WTC11 (cell line): ENCODE measurements around the gene WWC1. TPM values are rescaled to one million over a fixed set of nuclear protein-coding genes. Genes with fewer than 3 reads are reported as not detected.
A peak's percentile ranks its signal among the peaks of the same experiment; 100 is the strongest.

Source experiments
- ATAC-seq: fragments of 200-7000 bp; cut with Tn5 transposase; 2 replicates; pipeline ENCODE4 v1.10.0; 2021; ENCODE audit warnings: mild to moderate bottlenecking, moderate library complexity
- CTCF ChIA-PET: fragments of 300-600 bp; sonication (Branson Sonifier 250); formaldehyde crosslinking; loops from one replicate; lab custom pipeline; 2021; ENCODE audit warnings: antibody characterized with exemption; lab: Charles Lee
- POLR2A ChIA-PET: fragments of 350-600 bp; sonication (Branson Sonifier 250); formaldehyde crosslinking; loops from one replicate; lab custom pipeline; 2021; ENCODE audit warnings: antibody characterized with exemption; lab: Charles Lee
- DNase-seq: peaks from one replicate; pipeline ENCODE4 v3.0.0; 2021; ENCODE audit warnings: low spot score
- H3K27ac Mint-ChIP-seq: 2 replicates; pipeline ENCODE4 v1.8.0; 2021; ENCODE audit warnings: mixed read lengths
- H3K27me3 Mint-ChIP-seq: 2 replicates; pipeline ENCODE4 v1.8.0; 2021; ENCODE audit warnings: low read depth, mild to moderate bottlenecking, moderate library complexity, mixed read lengths
- H3K36me3 Mint-ChIP-seq: 2 replicates; pipeline ENCODE4 v1.8.0; 2021; ENCODE audit warnings: mixed read lengths
- H3K4me1 Mint-ChIP-seq: 2 replicates; pipeline ENCODE4 v1.8.0; 2022; ENCODE audit warnings: mixed read lengths
- H3K4me3 Mint-ChIP-seq: 2 replicates; pipeline ENCODE4 v1.8.0; 2021; ENCODE audit warnings: mild to moderate bottlenecking, moderate library complexity, mixed read lengths
- H3K9me3 Mint-ChIP-seq: 2 replicates; pipeline ENCODE4 v1.8.0; 2021; ENCODE audit warnings: mixed read lengths
- ATF1 ChIP-seq: sonication (generic); formaldehyde crosslinking; IDR thresholded peaks from 2 replicates; pipeline ENCODE4 v1.8.1; 2023; ENCODE audit warnings: mild to moderate bottlenecking, moderate library complexity, missing genetic modification reagents
- E2F5 ChIP-seq: sonication (generic); formaldehyde crosslinking; IDR thresholded peaks from 2 replicates; pipeline ENCODE4 v1.8.1; 2022; ENCODE audit warnings: mild to moderate bottlenecking, moderate library complexity, missing genetic modification reagents
- FOXK1 ChIP-seq: sonication (generic); formaldehyde crosslinking; IDR thresholded peaks from 2 replicates; pipeline ENCODE4 v1.8.0; 2022; ENCODE audit warnings: mild to moderate bottlenecking, moderate library complexity, missing genetic modification reagents
- HMGA2 ChIP-seq: fragments of 250-450 bp; sonication (Bioruptor Pico); IDR thresholded peaks from 2 replicates; pipeline ENCODE4 v1.4.0; 2021; ENCODE audit warnings: mild to moderate bottlenecking, moderate library complexity
- JUN ChIP-seq: sonication (generic); formaldehyde crosslinking; IDR thresholded peaks from 2 replicates; pipeline ENCODE4 v1.8.0; 2023; ENCODE audit warnings: mild to moderate bottlenecking, missing genetic modification reagents
- KAT7 ChIP-seq: sonication (generic); formaldehyde crosslinking; IDR thresholded peaks from 2 replicates; pipeline ENCODE4 v1.8.1; 2023; ENCODE audit warnings: missing genetic modification reagents, mild to moderate bottlenecking, borderline replicate concordance
- MXD4 ChIP-seq: fragments of 250-450 bp; sonication (Bioruptor Pico); IDR thresholded peaks from 2 replicates; pipeline ENCODE4 v1.8.0; 2021; ENCODE audit warnings: mild to moderate bottlenecking, moderate library complexity, borderline replicate concordance
- NR2C2 ChIP-seq: sonication (generic); formaldehyde crosslinking; IDR thresholded peaks from 2 replicates; pipeline ENCODE4 v1.8.0; 2022; ENCODE audit warnings: mild to moderate bottlenecking, missing genetic modification reagents
- SP1 ChIP-seq: sonication (generic); formaldehyde crosslinking; conservative IDR thresholded peaks from 2 replicates; pipeline ENCODE4 v1.8.1; 2022; ENCODE audit warnings: missing genetic modification reagents
- USF1 ChIP-seq: sonication (generic); formaldehyde crosslinking; IDR thresholded peaks from 2 replicates; pipeline ENCODE4 v1.8.0; 2022; ENCODE audit warnings: mild to moderate bottlenecking, missing genetic modification reagents
- USF2 ChIP-seq: sonication (generic); formaldehyde crosslinking; IDR thresholded peaks from 2 replicates; pipeline ENCODE4 v1.8.1; 2023; ENCODE audit warnings: mild to moderate bottlenecking, missing genetic modification reagents, moderate library complexity
- ZBTB21 ChIP-seq: sonication (generic); formaldehyde crosslinking; IDR thresholded peaks from 2 replicates; pipeline ENCODE4 v1.8.1; 2023; ENCODE audit warnings: mild to moderate bottlenecking, missing genetic modification reagents, borderline replicate concordance
- ZNF263 ChIP-seq: sonication (generic); formaldehyde crosslinking; IDR thresholded peaks from 2 replicates; pipeline ENCODE4 v1.8.1; 2022; ENCODE audit warnings: low read depth, mild to moderate bottlenecking, moderate library complexity, missing genetic modification reagents
- ZNF281 ChIP-seq: sonication (generic); formaldehyde crosslinking; IDR thresholded peaks from 2 replicates; pipeline ENCODE4 v1.8.0; 2023; ENCODE audit warnings: mild to moderate bottlenecking, missing genetic modification reagents
- ZNF317 ChIP-seq: sonication (generic); formaldehyde crosslinking; IDR thresholded peaks from 2 replicates; pipeline ENCODE4 v1.8.1; 2023; ENCODE audit warnings: low read depth, mild to moderate bottlenecking, moderate library complexity, missing genetic modification reagents, borderline replicate concordance
- ZNF396 ChIP-seq: fragments of 250-450 bp; sonication (Bioruptor Pico); IDR thresholded peaks from 2 replicates; pipeline ENCODE4 v1.8.0; 2021; ENCODE audit warnings: mild to moderate bottlenecking, moderate library complexity, borderline replicate concordance
- ZNF425 ChIP-seq: fragments of 250-450 bp; sonication (Bioruptor Pico); conservative IDR thresholded peaks from 2 replicates; pipeline ENCODE4 v1.9.0; 2021; ENCODE audit warnings: mild to moderate bottlenecking
- total RNA-seq: library from RNA; stranded (reverse); gene quantifications from 3 replicates; pipeline ENCODE4 v1.2.3, GENCODE V29; 2021
- TF ChIP-seq, protein P1 (sequence below): sonication (generic); formaldehyde crosslinking; IDR thresholded peaks from 2 replicates; pipeline ENCODE4 v1.8.0; 2022; ENCODE audit warnings: mild to moderate bottlenecking, missing genetic modification reagents
- TF ChIP-seq, protein P2 (sequence below): sonication (generic); formaldehyde crosslinking; IDR thresholded peaks from 2 replicates; pipeline ENCODE4 v1.8.0; 2022; ENCODE audit warnings: missing genetic modification reagents
- TF ChIP-seq, protein P3 (sequence below): sonication (generic); formaldehyde crosslinking; IDR thresholded peaks from 2 replicates; pipeline ENCODE4 v1.8.1; 2023; ENCODE audit warnings: mild to moderate bottlenecking, missing genetic modification reagents

The WWC1 gene
- total RNA-seq, 1 experiment from 2014 or later = 48.4 TPM

GRCh38 chr5:168482361-168482760 lies 190.9 kb downstream of the WWC1 start:
- no peak for TF ChIP-seq E2F5 (CRISPR knock-in tag)
- TF ChIP-seq JUN (CRISPR knock-in tag) = no peak
- no peak for TF ChIP-seq KAT7 (CRISPR knock-in tag)
- TF ChIP-seq ZNF281 (CRISPR knock-in tag) = no peak
- no peak for TF ChIP-seq ZNF263 (CRISPR knock-in tag)
- no peak for TF ChIP-seq SP1 (CRISPR knock-in tag)
- no peak for TF ChIP-seq USF1 (CRISPR knock-in tag)
- Mint-ChIP-seq H3K36me3 (peaks cover 3% of the 10 kb centered on the region), H3K9me3 (no peaks in the 10 kb centered on the region), H3K4me1 (peaks cover 8% of the 10 kb centered on the region), H3K4me3 (no peak overlapping the region), H3K27me3 (peaks cover 12% of the 10 kb centered on the region), H3K27ac (no peak overlapping the region)
- POLR2A ChIA-PET = interaction anchor here (0.5 kb wide), 1 partner anchor 20 kb away, joined by 3 read pairs; no protein-coding TSS in a partner anchor
- CTCF ChIA-PET = no interaction called here
- no peak for DNase-seq
- ATAC-seq = no peak

DNA sequence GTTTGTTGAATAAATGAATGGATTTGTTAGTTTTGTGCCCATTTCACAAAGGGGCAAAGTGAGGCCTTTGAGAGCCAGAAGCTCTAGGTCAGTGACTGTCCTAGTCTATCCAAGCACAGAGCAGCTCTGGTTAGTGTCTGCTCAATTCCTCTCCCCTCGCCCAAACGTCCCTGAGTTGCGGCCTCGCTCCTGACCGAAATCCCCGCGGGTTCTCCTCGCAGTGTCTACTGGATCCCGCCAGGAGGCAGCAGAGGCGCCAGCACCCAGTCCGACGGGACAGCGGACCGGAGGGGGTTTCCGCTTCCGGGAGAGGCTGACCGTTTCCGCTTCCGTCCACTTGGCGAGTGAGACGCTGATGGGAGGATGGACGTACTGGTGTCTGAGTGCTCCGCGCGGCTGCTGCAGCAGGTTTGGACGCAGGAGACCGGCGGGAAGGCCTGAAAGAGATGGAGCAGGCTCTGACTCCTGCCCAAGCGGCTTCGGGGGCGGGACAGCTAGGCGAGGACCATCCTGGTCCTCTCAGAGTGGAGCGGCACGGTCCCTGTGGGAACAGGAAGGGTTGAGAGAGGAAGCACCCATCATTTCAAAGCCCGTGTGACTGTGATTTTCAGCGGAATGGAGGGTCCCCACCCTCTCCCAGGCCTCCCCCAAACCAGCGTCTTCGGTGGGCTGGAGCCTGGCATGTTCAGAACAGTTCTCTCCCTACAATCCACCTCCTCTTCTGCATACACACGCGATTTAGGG lies 194.9 kb downstream of the WWC1 start, which contains the start of gene RARS1:
Gene RARS1, plus strand, starts transcription at position 336 of the 744 bp plus-strand sequence. Its CDS starts 28 bp downstream, at position 364.
- CTCF ChIA-PET = interaction anchor here (0.6 to 1.0 kb wide), 5 partner anchors 9 to 1097 kb away, joined by 3 to 4 read pairs (median 3); partner anchors contain the start of gene SPDL1
- Mint-ChIP-seq H3K4me1 (peaks cover 10% of the 10 kb centered on the region), H3K9me3 (no peaks in the 10 kb centered on the region), H3K4me3 (peak within 1 kb of the TSS; percentile 100), H3K27me3 (peaks cover 7% of the 10 kb centered on the region; the same call in 1 of the 2 replicates), H3K27ac (peak within 1 kb of the TSS; percentile 88), H3K36me3 (peaks cover 33% of the 10 kb centered on the region)
- peak; percentile 98 for ATAC-seq
- DNase-seq = peak; percentile 96
- POLR2A ChIA-PET = no interaction called here
- peak; percentile 89 for TF ChIP-seq ZBTB21 (CRISPR knock-in tag)
- TF ChIP-seq USF2 (CRISPR knock-in tag) = peak; percentile 46
- TF ChIP-seq ZNF317 (CRISPR knock-in tag) = no peak
- TF ChIP-seq, protein P1, sequence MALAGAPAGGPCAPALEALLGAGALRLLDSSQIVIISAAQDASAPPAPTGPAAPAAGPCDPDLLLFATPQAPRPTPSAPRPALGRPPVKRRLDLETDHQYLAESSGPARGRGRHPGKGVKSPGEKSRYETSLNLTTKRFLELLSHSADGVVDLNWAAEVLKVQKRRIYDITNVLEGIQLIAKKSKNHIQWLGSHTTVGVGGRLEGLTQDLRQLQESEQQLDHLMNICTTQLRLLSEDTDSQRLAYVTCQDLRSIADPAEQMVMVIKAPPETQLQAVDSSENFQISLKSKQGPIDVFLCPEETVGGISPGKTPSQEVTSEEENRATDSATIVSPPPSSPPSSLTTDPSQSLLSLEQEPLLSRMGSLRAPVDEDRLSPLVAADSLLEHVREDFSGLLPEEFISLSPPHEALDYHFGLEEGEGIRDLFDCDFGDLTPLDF (CRISPR knock-in tag) = no peak
- TF ChIP-seq MXD4 (CRISPR knock-in tag) = no peak
- TF ChIP-seq, protein P2, sequence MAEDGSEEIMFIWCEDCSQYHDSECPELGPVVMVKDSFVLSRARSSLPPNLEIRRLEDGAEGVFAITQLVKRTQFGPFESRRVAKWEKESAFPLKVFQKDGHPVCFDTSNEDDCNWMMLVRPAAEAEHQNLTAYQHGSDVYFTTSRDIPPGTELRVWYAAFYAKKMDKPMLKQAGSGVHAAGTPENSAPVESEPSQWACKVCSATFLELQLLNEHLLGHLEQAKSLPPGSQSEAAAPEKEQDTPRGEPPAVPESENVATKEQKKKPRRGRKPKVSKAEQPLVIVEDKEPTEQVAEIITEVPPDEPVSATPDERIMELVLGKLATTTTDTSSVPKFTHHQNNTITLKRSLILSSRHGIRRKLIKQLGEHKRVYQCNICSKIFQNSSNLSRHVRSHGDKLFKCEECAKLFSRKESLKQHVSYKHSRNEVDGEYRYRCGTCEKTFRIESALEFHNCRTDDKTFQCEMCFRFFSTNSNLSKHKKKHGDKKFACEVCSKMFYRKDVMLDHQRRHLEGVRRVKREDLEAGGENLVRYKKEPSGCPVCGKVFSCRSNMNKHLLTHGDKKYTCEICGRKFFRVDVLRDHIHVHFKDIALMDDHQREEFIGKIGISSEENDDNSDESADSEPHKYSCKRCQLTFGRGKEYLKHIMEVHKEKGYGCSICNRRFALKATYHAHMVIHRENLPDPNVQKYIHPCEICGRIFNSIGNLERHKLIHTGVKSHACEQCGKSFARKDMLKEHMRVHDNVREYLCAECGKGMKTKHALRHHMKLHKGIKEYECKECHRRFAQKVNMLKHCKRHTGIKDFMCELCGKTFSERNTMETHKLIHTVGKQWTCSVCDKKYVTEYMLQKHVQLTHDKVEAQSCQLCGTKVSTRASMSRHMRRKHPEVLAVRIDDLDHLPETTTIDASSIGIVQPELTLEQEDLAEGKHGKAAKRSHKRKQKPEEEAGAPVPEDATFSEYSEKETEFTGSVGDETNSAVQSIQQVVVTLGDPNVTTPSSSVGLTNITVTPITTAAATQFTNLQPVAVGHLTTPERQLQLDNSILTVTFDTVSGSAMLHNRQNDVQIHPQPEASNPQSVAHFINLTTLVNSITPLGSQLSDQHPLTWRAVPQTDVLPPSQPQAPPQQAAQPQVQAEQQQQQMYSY (CRISPR knock-in tag) = no peak
- peak; percentile 52; the same call in 1 of the 2 replicates for TF ChIP-seq ATF1 (CRISPR knock-in tag)
- TF ChIP-seq, protein P3, sequence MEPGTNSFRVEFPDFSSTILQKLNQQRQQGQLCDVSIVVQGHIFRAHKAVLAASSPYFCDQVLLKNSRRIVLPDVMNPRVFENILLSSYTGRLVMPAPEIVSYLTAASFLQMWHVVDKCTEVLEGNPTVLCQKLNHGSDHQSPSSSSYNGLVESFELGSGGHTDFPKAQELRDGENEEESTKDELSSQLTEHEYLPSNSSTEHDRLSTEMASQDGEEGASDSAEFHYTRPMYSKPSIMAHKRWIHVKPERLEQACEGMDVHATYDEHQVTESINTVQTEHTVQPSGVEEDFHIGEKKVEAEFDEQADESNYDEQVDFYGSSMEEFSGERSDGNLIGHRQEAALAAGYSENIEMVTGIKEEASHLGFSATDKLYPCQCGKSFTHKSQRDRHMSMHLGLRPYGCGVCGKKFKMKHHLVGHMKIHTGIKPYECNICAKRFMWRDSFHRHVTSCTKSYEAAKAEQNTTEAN (CRISPR knock-in tag) = no peak
- TF ChIP-seq HMGA2 (CRISPR knock-in tag) = no peak
- TF ChIP-seq ZNF396 (CRISPR knock-in tag) = no peak
- TF ChIP-seq NR2C2 (CRISPR knock-in tag) = no peak
- TF ChIP-seq ZNF425 = no peak
- TF ChIP-seq FOXK1 (CRISPR knock-in tag) = peak; percentile 66
